ENCODE measurements around the gene GABBR2. TPM values are rescaled to one million over a fixed set of nuclear protein-coding genes. Genes with fewer than 3 reads are reported as not detected.

The GABBR2 gene
- total RNA-seq, 1 experiment from 2014 or later, result not detected

GRCh38 chr9:98559561-98559960 lies 149.2 kb downstream of the GABBR2 start:
- TF ChIP-seq EZH2 (IDR thresholded peaks at IDR 0.05; ENCODE audit: borderline replicate concordance, low read depth, low read length, poor library complexity, severe bottlenecking) (no peak), CTCF (conservative IDR thresholded peaks at IDR 0.05; ENCODE audit: low read depth, low read length) (no peak)
- CTCF ChIA-PET, result interaction anchor here (0.7 kb wide), 1 partner anchor 40 kb away, joined by 3 read pairs; no protein-coding TSS in a partner anchor
- Histone ChIP-seq H3K9me3 (ENCODE audit: low read depth, low read length, poor library complexity, severe bottlenecking) (no peaks in the 10 kb centered on the region), H3K36me3 (ENCODE audit: insufficient read depth, low read length, poor library complexity, severe bottlenecking) (no peaks in the 10 kb centered on the region), H3K4me3 (ENCODE audit: low read depth, low read length, poor library complexity, severe bottlenecking) (no peak overlapping the region), H3K27ac (ENCODE audit: low read depth, low read length, poor library complexity, severe bottlenecking) (no peak overlapping the region), H3K4me1 (ENCODE audit: insufficient read depth, low read length, poor library complexity, severe bottlenecking) (no peaks in the 10 kb centered on the region), H3K27me3 (replicated peaks; ENCODE audit: insufficient read depth, low read depth, low read length, poor library complexity) (no peaks in the 10 kb centered on the region)
- POLR2A ChIA-PET (ENCODE audit: low non-redundant PET), result no interaction called here
- no peak for DNase-seq (ENCODE audit: low spot score)
- intact Hi-C loops (cut with micrococcal nuclease; ENCODE audit: unreplicated experiment), result no loop called here
- no TSS peak for BruUV-seq (replicated peaks)

GRCh38 chr9:98558575-98558974 lies 150.2 kb downstream of the GABBR2 start:
- BruUV-seq (replicated peaks), result no TSS peak
- CTCF ChIA-PET, result no interaction called here

GRCh38 chr9:98556511-98556910 lies 152.2 kb downstream of the GABBR2 start:
- Histone ChIP-seq H3K4me1 (ENCODE audit: insufficient read depth, low read length, poor library complexity, severe bottlenecking) (no peaks in the 10 kb centered on the region), H3K4me3 (ENCODE audit: low read depth, low read length, poor library complexity, severe bottlenecking) (no peak overlapping the region), H3K27ac (ENCODE audit: low read depth, low read length, poor library complexity, severe bottlenecking) (no peak overlapping the region), H3K27me3 (replicated peaks; ENCODE audit: insufficient read depth, low read depth, low read length, poor library complexity) (peaks cover 4% of the 10 kb centered on the region), H3K36me3 (ENCODE audit: insufficient read depth, low read length, poor library complexity, severe bottlenecking) (no peaks in the 10 kb centered on the region), H3K9me3 (ENCODE audit: low read depth, low read length, poor library complexity, severe bottlenecking) (no peaks in the 10 kb centered on the region)
- ChIA-PET POLR2A (ENCODE audit: low non-redundant PET) (no interaction called here), CTCF (no interaction called here)
- no peak for DNase-seq (ENCODE audit: low spot score)
- BruUV-seq (replicated peaks), result no TSS peak
- intact Hi-C loops (cut with micrococcal nuclease; ENCODE audit: unreplicated experiment), result no loop called here
- TF ChIP-seq EZH2 (IDR thresholded peaks at IDR 0.05; ENCODE audit: borderline replicate concordance, low read depth, low read length, poor library complexity, severe bottlenecking), result no peak

More at GRCh38 chr9:98558575-98558974, 150.2 kb downstream of the GABBR2 start:
- Histone ChIP-seq H3K36me3 (ENCODE audit: insufficient read depth, low read length, poor library complexity, severe bottlenecking) (no peaks in the 10 kb centered on the region), H3K9me3 (ENCODE audit: low read depth, low read length, poor library complexity, severe bottlenecking) (no peaks in the 10 kb centered on the region), H3K4me3 (ENCODE audit: low read depth, low read length, poor library complexity, severe bottlenecking) (no peak overlapping the region), H3K27ac (ENCODE audit: low read depth, low read length, poor library complexity, severe bottlenecking) (no peak overlapping the region), H3K4me1 (ENCODE audit: insufficient read depth, low read length, poor library complexity, severe bottlenecking) (no peaks in the 10 kb centered on the region), H3K27me3 (replicated peaks; ENCODE audit: insufficient read depth, low read depth, low read length, poor library complexity) (no peaks in the 10 kb centered on the region)
- intact Hi-C loops (cut with micrococcal nuclease; ENCODE audit: unreplicated experiment), result no loop called here
- TF ChIP-seq CTCF (conservative IDR thresholded peaks at IDR 0.05; ENCODE audit: low read depth, low read length) (no peak), EZH2 (IDR thresholded peaks at IDR 0.05; ENCODE audit: borderline replicate concordance, low read depth, low read length, poor library complexity, severe bottlenecking) (no peak)
- no peak for DNase-seq (ENCODE audit: low spot score)
- POLR2A ChIA-PET (ENCODE audit: low non-redundant PET), result no interaction called here

All from A673 (cell line).